Putamen (tissue), 1 donor: ENCODE data around the gene SMPD3.

ENCODE experiments used
- DNase-seq: peaks from one replicate; pipeline ENCODE4 v3.0.0-alpha.2; 2016; ENCODE audit warnings: low spot score

Gene SMPD3

GRCh38 chr16:68470461-68471150 lies 22.3 kb upstream of the SMPD3 start:
- peak; percentile 52 for DNase-seq

- no peak for DNase-seq
Measured at GRCh38 chr16:68469796-68470460, 21.6 kb upstream of the SMPD3 start.

DNA sequence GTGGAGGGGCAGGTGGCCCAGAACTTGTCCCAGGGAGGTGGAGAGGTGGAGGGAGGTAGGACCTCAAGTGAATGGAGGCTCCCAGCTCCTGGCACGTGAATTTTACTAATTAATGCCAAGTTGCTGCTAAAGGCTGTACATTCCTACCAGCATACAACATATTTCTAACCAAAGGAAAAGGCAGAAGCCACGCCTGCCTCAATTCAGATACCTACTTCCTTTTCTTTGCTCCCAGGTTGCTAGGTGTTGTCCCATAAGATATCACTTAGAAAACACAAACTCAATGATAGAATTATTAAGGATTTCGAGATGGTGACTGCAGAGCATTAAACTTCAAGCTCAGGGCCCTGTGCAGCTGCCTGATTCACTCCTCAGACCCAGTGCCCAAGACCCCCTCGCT lies 20.5 kb upstream of the SMPD3 start:
- no peak for DNase-seq

GRCh38 chr16:68466174-68466573 lies 17.9 kb upstream of the SMPD3 start:
- DNase-seq = no peak

DNA sequence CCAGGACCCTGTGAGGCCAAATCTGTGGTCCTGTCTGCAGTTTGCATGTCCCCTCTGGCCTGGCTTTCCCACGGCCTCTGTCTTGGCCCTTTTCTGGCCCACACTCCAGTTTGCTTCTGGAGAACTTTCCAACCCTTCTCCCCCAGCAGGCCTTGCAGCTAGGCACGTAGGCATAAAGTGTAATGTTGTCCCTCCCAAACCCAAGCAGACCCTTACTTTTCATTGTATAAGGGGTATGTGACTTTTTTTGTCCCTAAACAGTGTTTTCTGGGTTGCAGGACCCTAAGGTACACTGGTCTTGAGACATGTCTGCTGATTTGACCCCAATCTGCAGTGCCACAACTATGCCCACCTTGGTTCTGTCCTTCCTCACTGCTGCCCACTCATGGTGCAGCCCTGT lies 15.6 kb upstream of the SMPD3 start:
- DNase-seq = no peak

DNA sequence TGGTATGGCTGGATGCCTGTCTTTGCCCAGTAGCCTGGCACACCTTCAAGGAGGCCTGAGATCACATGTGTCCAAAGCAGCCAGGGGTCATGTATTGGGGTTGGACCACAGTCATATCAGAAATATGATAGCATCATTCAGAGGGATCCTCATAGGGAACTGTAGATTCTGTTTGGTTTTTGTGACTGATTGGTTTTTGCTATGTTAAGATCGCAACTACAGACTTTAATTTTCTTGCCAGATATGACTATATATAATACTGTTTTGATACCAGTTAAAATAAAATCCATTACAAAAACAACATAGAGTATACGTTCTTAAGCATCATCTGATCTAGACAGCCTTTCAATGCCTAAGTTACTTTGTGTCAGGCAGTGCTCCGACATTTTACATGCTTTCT lies 11.8 kb upstream of the SMPD3 start:
- no peak for DNase-seq

- DNase-seq = no peak
Measured at GRCh38 chr16:68459457-68459856, 11.1 kb upstream of the SMPD3 start.

- no peak for DNase-seq
Measured at GRCh38 chr16:68458551-68458950, 10.2 kb upstream of the SMPD3 start.

DNA sequence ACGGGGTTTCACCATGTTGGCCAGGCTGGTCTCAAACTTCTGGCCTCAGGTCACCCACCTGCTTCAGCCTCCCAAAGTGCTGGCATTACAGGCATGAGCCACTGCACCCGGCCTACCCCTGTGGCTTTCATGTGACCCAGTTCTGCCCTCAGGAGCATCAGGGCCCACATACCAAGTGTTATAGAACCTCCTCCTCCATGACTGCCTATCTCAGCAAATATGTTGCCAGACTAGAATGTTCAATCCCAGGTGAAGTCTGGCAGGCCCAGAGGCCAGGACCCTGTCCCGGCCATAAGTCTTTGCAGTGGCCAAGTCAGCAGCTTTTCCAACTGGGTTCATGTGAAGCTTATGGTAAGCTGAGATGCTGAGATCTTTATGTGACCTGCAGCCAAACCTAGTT lies 9.8 kb upstream of the SMPD3 start:
- no peak for DNase-seq

- no peak for DNase-seq
Measured at GRCh38 chr16:68455631-68456030, 7.3 kb upstream of the SMPD3 start.

GRCh38 chr16:68454920-68455435 lies 6.7 kb upstream of the SMPD3 start:
- DNase-seq = no peak

DNA sequence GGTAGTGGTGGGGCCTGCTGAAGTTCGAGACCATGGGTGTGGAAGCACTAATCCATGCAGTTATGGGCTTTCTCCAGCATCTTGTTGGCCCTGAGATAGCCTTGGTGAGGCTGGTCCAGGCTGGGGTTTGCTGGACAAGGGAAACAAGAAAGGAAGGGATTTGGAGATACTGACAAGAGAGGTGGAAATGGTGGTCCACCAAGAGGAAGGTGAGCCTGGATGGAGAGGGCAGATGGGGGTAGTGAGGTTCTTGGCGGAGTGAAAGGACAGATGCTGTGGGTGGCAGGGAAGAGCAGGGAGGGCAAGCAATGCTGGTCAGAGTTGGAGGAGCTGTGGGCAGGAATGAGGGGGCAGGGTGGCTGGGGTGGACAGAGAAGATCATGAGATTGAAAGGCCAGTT lies 5.5 kb upstream of the SMPD3 start:
- no peak for DNase-seq

DNA sequence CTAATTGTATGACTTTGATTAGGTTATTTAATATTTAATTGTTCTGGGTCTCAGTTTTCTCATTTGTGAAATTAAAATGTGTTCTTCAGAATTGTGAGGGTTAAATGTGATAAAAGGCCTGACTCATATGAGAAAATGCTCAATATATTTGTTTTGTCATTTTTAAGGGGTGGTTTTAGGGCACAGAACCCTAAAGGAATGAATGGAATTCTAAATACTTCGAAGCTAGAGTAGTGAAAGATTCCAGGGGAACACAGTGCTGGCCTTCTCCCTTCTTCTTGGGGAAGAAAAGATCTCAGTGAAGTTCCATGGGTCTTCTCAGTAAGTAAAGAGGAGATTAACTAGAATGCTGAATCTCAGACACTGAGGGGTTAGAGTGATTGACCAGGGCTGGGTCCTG lies 3.9 kb upstream of the SMPD3 start:
- no peak for DNase-seq

- no peak for DNase-seq
Measured at GRCh38 chr16:68451676-68452075, 3.4 kb upstream of the SMPD3 start.

DNA sequence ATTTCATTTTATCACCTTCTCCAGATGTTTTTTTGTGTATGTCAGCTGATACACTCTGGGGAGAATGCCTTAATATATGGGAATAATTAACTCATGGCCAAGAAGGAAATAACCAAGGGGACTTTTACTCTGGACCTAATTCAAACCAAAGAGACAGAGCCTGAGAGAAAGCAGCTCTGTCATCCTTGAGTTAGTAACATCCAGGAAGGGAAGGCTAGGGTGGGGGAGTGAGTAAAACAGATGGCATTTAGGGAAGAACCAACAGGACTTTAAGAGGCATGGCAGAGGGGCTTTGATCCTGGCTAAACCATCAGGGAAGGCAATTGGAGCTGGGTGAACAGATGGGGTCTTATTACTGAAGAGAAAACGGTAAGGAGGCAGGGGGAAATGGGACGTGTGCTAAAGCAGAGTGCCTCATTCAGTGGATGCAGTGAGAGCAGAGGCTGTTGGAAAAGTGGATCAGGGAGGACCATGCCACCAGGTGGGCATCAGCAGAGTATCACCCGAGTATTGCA lies 2.5 kb upstream of the SMPD3 start:
- DNase-seq = no peak

- DNase-seq = no peak
Measured at GRCh38 chr16:68447653-68448359, 502 bp downstream of the SMPD3 start.

DNA sequence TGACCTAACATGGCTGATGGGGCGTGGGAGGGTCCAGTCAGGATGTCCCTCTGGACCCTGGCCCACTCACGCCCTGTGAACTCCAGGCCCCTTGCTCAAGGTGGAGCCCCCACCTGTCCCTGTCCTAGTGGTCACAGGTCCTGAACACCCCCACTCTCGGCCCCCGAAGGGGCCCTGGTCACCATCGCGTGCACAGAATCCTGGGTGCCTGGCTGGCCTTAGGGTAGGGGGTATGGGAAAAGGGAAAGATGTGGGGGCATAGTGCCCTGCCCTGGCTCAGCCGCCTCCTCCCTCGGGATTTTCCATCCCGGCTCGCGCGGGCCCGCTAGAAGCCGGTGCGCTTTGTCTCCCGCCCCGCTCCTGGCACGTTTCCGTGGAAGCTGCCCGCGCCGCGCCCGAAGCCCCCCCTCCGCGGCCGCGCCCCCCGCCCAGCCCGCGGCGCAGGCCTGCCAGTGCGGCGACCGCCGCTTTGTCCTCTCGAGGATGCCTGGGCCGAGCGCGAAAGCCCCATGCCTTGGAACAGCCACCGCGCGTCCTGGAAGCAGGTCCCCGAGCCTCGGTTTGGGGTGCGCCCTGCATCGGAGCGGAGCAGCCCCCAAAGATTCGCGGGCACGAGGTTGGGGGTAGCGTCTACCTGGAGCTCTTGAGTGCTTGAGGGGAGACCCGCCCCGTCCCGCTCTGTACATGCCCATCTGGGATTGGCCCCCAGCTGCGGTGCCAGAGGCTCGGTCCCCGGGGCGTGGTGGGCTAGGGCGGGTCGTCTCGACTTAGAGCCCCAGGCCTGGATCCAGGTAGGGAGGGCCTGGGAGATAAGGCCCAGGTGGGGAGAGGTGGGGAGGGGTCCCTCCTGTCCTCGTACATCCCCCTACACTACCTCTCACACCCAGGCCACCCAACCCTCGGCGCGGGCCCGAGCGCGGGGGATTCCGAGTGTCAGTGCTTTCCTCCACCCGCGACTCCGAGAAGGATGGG lies 1.3 kb downstream of the SMPD3 start:
- DNase-seq = no peak

DNA sequence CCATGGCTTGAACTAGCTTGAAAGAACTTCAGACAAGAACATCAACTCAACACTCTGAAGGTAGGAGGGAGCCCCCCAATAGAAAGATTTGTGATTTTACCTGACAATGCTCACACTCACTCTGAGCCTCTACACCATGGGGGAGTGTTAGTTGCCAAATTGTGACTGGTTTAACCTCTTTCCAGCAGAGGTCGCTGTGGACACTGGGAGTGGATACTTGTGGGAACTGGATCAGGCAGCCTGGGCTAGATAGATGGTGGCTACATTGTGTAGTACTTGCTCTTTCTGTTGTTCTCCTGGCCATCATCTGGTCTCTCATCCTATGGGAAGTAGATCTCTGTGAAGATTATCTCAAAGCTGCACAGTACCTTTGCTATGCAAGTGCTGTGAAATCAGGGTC lies 2.9 kb downstream of the SMPD3 start:
- peak; percentile 59 for DNase-seq

GRCh38 chr16:68444056-68444657 lies 4.2 kb downstream of the SMPD3 start:
- DNase-seq = no peak

- no peak for DNase-seq
Measured at GRCh38 chr16:68436581-68436980, 11.7 kb downstream of the SMPD3 start.

DNA sequence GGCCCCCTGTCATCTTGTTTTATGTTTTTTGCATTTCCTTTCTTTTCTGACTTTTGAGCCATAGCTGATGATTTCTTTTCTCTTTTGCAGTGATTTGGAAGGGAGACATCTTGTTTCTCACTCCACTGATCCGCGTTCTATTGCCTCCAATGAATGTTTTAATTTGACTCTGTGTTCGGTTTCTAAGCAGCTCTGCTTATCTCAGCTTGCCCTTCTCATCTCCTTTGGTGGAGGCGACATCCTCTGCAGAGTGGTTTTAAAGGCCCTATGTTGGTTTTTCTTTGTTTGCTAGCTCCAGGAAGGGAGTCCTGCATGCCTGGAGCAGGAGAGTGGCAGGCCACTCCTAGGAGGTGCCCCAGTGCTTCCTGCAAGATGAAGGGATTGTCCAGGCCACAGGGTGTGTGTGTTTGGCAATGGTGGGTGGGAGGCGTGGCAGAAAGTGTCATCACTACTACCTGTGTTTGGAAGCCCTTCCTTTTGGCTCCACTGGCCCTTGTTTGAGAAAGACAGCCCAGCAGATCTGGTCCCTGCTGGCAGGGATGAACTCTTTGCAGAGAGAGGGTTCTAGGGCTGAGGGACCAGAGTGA lies 13.6 kb downstream of the SMPD3 start:
- DNase-seq = no peak
